Measurements from ENCODE around the gene DNAJC24.

The DNAJC24 gene

GRCh38 chr11:31455177-31455576 is 85.5 kb downstream of the DNAJC24 start:
- no peak for TF ChIP-seq TAF1 (IDR thresholded peaks at IDR 0.05; ENCODE audit: borderline replicate concordance, insufficient read depth, low read length)
- no peak for TF ChIP-seq REST (IDR thresholded peaks at IDR 0.05; ENCODE audit: insufficient read depth in 1 of 2, low read depth in 2 of 2, low read length in 2 of 2)
- no peak for TF ChIP-seq SIN3A (IDR thresholded peaks at IDR 0.05; ENCODE audit: borderline replicate concordance, insufficient read depth, low read length)
- no peak for TF ChIP-seq POLR2AphosphoS5 (IDR thresholded peaks at IDR 0.05; ENCODE audit: low read depth, low read length)
- TF ChIP-seq FOXP2 (optimal IDR thresholded peaks at IDR 0.05; ENCODE audit: borderline replicate concordance, extremely low read depth, extremely low read length, insufficient read depth), result no peak

GRCh38 chr11:31464436-31464835 is 94.8 kb downstream of the DNAJC24 start:
- TF ChIP-seq REST (IDR thresholded peaks at IDR 0.05; ENCODE audit: insufficient read depth in 1 of 2, low read depth in 2 of 2, low read length in 2 of 2) (no peak), SIN3A (IDR thresholded peaks at IDR 0.05; ENCODE audit: borderline replicate concordance, insufficient read depth, low read length) (no peak), FOXP2 (optimal IDR thresholded peaks at IDR 0.05; ENCODE audit: borderline replicate concordance, extremely low read depth, extremely low read length, insufficient read depth) (no peak), POLR2AphosphoS5 (IDR thresholded peaks at IDR 0.05; ENCODE audit: low read depth, low read length) (no peak), TAF1 (IDR thresholded peaks at IDR 0.05; ENCODE audit: borderline replicate concordance, insufficient read depth, low read length) (no peak)

- TF ChIP-seq TAF1 (IDR thresholded peaks at IDR 0.05; ENCODE audit: borderline replicate concordance, insufficient read depth, low read length), result no peak
These were observed 104.4 kb downstream of the DNAJC24 start for GRCh38 chr11:31474083-31474482.

GRCh38 chr11:31477528-31478222 is 108.0 kb downstream of the DNAJC24 start:
- TF ChIP-seq TAF1 (IDR thresholded peaks at IDR 0.05; ENCODE audit: borderline replicate concordance, insufficient read depth, low read length) (no peak), POLR2AphosphoS5 (IDR thresholded peaks at IDR 0.05; ENCODE audit: low read depth, low read length) (no peak), REST (IDR thresholded peaks at IDR 0.05; ENCODE audit: insufficient read depth in 1 of 2, low read depth in 2 of 2, low read length in 2 of 2) (no peak), FOXP2 (optimal IDR thresholded peaks at IDR 0.05; ENCODE audit: borderline replicate concordance, extremely low read depth, extremely low read length, insufficient read depth) (no peak), SIN3A (IDR thresholded peaks at IDR 0.05; ENCODE audit: borderline replicate concordance, insufficient read depth, low read length) (no peak)

GRCh38 chr11:31478223-31478590 is 108.5 kb downstream of the DNAJC24 start:
- TF ChIP-seq POLR2AphosphoS5 (IDR thresholded peaks at IDR 0.05; ENCODE audit: low read depth, low read length) (no peak), TAF1 (IDR thresholded peaks at IDR 0.05; ENCODE audit: borderline replicate concordance, insufficient read depth, low read length) (no peak), FOXP2 (optimal IDR thresholded peaks at IDR 0.05; ENCODE audit: borderline replicate concordance, extremely low read depth, extremely low read length, insufficient read depth) (no peak), REST (IDR thresholded peaks at IDR 0.05; ENCODE audit: insufficient read depth in 1 of 2, low read depth in 2 of 2, low read length in 2 of 2) (no peak), SIN3A (IDR thresholded peaks at IDR 0.05; ENCODE audit: borderline replicate concordance, insufficient read depth, low read length) (no peak)

Data from PFSK-1 (cell line).